Peyer's patch (tissue), 4 donors: Measurements from ENCODE around the gene YWHAE. TPM values are rescaled to one million over a fixed set of nuclear protein-coding genes. Genes with fewer than 3 reads are reported as not detected.
"Not testable (repeated sequence)": the region's sequence is repeated elsewhere in the genome, so short reads cannot be mapped to it uniquely, and the experiment has no call there.

ENCODE experiments used
- DNase-seq, 3 donors: peaks; one replicate each; pipeline ENCODE4 v3.0.0-alpha.2; 2017 to 2019
- H3K27ac ChIP-seq, 4 donors: fragments of 200-600 bp; sonication (generic); one replicate each; pipeline ENCODE4 v1.5.1; 2016 to 2019
- H3K27me3 ChIP-seq, 2 donors: fragments of 200-600 bp; sonication (generic); one replicate each; pipeline ENCODE4 v1.5.1; 2019
- H3K36me3 ChIP-seq, 3 donors: fragments of 200-600 bp; sonication (generic); one replicate each; pipeline ENCODE4 v1.5.1; 2016 to 2019
- H3K4me1 ChIP-seq, 4 donors: fragments of 200-600 bp; sonication (generic); one replicate each; pipeline ENCODE4 v1.5.1; 2016 to 2019
- H3K4me3 ChIP-seq, 4 donors: fragments of 200-600 bp; sonication (generic); 1 replicate in 3 of 4; 2 replicates in 1 of 4; pipeline ENCODE4 v1.5.1; 2016 to 2019; ENCODE audit warnings: mild to moderate bottlenecking in 1 of 4
- H3K9me3 ChIP-seq, 4 donors: fragments of 200-600 bp; sonication (generic); one replicate each; pipeline ENCODE4 v1.5.1; 2016 to 2019; ENCODE audit warnings: mild to moderate bottlenecking in 1 of 4
- POLR2A ChIP-seq, 2 donors: fragments of 450-650 bp; IDR thresholded peaks; one replicate each; pipeline ENCODE4 v1.5.1; 2017; ENCODE audit warnings: antibody characterized with exemption in 2 of 2, mild to moderate bottlenecking in 2 of 2, moderate library complexity in 2 of 2
- total RNA-seq, 4 donors: library from RNA; depleted of rRNA; stranded (reverse); fragments of >200 nt; gene quantifications; one replicate each; pipeline ENCODE4 v1.1.0, GENCODE V29; 2016
- TF ChIP-seq, protein P1 (sequence below), 6 experiments: fragments of 450-650 bp in 4 of 6; fragments of 200-600 bp in 2 of 6; sonication (generic) in 1 of 6; IDR thresholded peaks; one replicate each; pipeline ENCODE4 v1.5.1; 2017 to 2019; ENCODE audit warnings: antibody characterized with exemption in 6 of 6, mild to moderate bottlenecking in 3 of 6, moderate library complexity in 1 of 6

YWHAE gene
- total RNA-seq = 100 to 1,000 TPM; 317 to 474 (median 395) TPM

DNA sequence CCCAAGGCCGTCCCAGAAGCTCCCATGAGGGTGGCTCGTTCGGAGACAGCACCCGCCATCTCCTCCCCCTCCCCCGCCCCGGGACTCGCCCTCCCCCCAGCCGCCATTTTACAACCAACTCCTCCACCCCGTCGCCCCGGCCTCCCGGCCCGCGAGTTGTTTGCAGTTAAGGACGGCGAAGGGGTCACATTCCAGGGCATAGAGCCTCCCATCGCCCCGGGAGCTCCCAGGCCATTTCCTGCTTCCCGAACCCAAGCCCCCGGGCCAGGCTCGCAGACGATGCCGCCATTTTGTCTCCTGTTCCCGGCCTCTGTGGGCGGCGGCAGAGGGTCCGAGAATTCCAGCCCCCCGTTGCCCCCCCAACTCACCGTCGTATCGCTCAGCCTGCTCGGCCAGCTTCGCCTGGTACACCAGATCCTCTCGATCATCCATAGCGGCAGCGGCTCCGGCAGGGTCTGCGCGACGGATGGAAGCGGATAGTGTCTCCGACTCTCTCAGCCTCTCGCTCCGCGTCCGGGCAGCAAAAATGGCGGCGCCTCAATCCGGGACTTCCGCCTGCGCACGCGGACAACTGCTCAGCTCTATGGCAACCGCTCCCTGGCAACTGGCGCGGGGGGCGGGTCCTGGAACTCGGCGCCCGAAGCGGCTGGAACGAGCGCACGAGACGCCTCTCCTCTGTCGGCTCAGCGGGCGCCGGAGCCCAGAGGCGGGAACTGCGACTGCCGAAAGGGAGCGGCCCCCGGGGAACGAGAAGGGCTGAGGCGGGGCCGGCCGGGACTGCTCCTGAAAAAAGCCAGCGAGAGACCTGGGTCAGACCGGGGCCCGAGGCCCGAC is at the start of gene YWHAE:
Gene YWHAE, minus strand, starts transcription at position 544 of the 834 bp plus-strand sequence. Its CDS starts 112 bp downstream, at position 432.
- peak within 1 kb of the TSS; percentile 93 to 97 (median 95) for H3K27ac ChIP-seq
- no peaks in the 10 kb centered on the region for H3K36me3 ChIP-seq
- H3K9me3 ChIP-seq = no peaks in the 10 kb centered on the region
- peak within 1 kb of the TSS; percentile 81 to 97 (median 92) for H3K4me3 ChIP-seq
- H3K4me1 ChIP-seq = peaks cover 0 to 40% (median 0%) of the 10 kb centered on the region in 4 donors
- H3K27me3 ChIP-seq = no peaks in the 10 kb centered on the region
- peak; percentile 96 to 99 (median 98) for DNase-seq
- TF ChIP-seq, protein P1, sequence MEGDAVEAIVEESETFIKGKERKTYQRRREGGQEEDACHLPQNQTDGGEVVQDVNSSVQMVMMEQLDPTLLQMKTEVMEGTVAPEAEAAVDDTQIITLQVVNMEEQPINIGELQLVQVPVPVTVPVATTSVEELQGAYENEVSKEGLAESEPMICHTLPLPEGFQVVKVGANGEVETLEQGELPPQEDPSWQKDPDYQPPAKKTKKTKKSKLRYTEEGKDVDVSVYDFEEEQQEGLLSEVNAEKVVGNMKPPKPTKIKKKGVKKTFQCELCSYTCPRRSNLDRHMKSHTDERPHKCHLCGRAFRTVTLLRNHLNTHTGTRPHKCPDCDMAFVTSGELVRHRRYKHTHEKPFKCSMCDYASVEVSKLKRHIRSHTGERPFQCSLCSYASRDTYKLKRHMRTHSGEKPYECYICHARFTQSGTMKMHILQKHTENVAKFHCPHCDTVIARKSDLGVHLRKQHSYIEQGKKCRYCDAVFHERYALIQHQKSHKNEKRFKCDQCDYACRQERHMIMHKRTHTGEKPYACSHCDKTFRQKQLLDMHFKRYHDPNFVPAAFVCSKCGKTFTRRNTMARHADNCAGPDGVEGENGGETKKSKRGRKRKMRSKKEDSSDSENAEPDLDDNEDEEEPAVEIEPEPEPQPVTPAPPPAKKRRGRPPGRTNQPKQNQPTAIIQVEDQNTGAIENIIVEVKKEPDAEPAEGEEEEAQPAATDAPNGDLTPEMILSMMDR (IDR thresholded peaks at IDR 0.05) = peak in 1 of 6 experiments; percentile 13
- TF ChIP-seq POLR2A (IDR thresholded peaks at IDR 0.05) = peak; percentile 51 to 79

DNA sequence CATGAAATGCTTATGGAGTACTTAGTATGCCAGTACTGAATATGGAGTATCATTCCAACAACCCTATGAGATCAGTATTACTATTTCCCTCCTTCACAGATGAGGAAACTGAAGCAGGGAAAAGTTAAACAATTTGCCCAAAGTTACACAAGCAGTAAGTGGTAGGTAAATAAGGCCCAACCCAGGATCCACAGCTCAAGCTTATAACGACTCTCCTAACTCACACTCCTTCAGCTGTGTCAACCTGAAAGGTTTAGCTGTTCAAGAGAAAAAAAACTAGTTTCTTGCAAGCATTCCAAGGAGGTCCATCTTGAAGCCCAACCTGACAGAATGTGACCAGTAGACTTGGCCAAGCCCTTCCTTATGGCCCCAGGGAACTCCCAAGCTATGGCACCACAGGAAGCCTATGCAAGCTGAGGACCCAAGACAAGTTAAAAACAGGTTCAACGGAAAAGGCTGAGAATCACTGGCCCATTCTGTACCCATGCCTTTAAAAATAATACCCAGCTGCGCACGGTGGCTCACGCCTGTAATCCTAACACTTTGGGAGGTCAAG is 49.5 kb upstream of the YWHAE start:
- H3K4me1 ChIP-seq = peaks cover 0 to 40% (median 3%) of the 10 kb centered on the region in 4 donors
- H3K27ac ChIP-seq = no peak overlapping the region
- H3K27me3 ChIP-seq = no peaks in the 10 kb centered on the region
- peaks cover 0 to 9% (median 0%) of the 10 kb centered on the region in 3 donors for H3K36me3 ChIP-seq
- no peak overlapping the region for H3K4me3 ChIP-seq
- no peak for DNase-seq
- TF ChIP-seq POLR2A (IDR thresholded peaks at IDR 0.05) = no peak
- TF ChIP-seq, protein P1 (IDR thresholded peaks at IDR 0.05) = no peak
- no peaks in the 10 kb centered on the region for H3K9me3 ChIP-seq

DNA sequence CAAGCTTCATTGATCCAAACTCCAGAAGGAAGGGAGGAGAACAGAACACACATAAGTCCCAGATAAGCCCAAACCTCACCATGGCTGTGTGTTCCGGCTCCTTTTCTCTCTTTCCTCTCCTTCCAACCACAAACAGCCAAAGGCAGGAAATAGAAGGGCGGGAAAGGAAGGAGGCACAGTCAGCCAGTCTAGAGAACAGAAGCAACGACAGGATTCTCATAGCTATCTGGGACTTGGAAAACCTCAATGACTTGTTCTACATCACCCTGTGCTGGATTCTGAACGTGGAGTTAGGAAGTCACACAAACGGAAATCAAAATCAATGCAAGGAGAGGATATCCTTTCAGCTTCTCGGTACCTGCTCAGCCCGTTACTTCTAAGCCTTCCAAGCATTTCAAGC is 47.0 kb upstream of the YWHAE start:
- H3K27me3 ChIP-seq = no peaks in the 10 kb centered on the region
- H3K36me3 ChIP-seq = no peaks in the 10 kb centered on the region
- no peak for TF ChIP-seq POLR2A (IDR thresholded peaks at IDR 0.05)
- TF ChIP-seq, protein P1 (IDR thresholded peaks at IDR 0.05) = no peak
- no peaks in the 10 kb centered on the region for H3K9me3 ChIP-seq
- H3K4me1 ChIP-seq = peaks cover 0 to 20% (median 0%) of the 10 kb centered on the region in 4 donors
- no peak overlapping the region for H3K27ac ChIP-seq
- DNase-seq = no peak
- no peak overlapping the region for H3K4me3 ChIP-seq

DNA sequence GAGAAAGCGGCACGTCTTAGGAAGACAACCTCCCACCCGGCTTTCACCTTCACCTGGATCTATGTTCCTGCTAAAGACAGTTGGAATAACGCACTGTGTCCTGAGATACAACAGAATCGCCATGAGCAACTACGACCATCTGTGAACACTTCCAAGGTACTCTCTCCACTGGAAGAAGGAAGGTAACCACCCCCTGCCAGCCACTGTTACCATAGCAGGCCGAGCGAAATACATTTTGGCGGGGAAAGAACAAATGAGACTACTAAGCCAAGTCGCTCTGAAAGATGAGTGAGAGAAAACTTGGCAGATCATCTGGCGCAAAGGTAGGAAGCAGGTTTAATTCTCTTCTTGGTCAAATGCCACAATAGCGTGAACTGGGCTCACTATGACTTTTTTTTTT is 46.2 kb upstream of the YWHAE start:
- DNase-seq = no peak
- Histone ChIP-seq H3K4me3 (no peak overlapping the region), H3K27ac (no peak overlapping the region), H3K36me3 (no peaks in the 10 kb centered on the region), H3K4me1 (peaks cover 0 to 20% (median 0%) of the 10 kb centered on the region in 4 donors), H3K9me3 (no peaks in the 10 kb centered on the region), H3K27me3 (no peaks in the 10 kb centered on the region)
- TF ChIP-seq, protein P1 (IDR thresholded peaks at IDR 0.05) = no peak
- TF ChIP-seq POLR2A (IDR thresholded peaks at IDR 0.05) = no peak

DNA sequence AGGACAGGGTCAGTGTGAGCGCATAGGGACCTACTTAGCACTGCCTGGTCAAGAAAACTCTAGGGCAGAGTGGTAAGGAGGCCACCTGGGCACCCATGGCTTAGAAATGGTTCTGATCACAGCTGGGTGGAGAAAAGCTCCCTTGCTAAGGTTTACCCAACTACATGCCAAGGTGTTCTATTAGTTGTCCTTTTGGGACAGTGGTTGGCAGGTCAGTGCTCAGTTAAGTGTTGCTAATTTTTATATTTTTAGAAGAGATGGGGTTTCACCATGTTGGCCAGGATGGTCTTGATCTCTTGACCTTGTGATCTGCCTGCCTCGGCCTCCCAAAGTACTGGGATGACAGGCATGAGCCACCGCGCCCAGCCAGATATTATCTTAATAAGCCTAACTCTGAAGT is 45.7 kb upstream of the YWHAE start:
- not testable (repeated sequence) for H3K36me3 ChIP-seq, H3K4me3 ChIP-seq, H3K27me3 ChIP-seq, H3K9me3 ChIP-seq, H3K27ac ChIP-seq, DNase-seq
- H3K4me1 ChIP-seq = peaks cover 0 to 20% (median 0%) of the 10 kb centered on the region in 4 donors

DNA sequence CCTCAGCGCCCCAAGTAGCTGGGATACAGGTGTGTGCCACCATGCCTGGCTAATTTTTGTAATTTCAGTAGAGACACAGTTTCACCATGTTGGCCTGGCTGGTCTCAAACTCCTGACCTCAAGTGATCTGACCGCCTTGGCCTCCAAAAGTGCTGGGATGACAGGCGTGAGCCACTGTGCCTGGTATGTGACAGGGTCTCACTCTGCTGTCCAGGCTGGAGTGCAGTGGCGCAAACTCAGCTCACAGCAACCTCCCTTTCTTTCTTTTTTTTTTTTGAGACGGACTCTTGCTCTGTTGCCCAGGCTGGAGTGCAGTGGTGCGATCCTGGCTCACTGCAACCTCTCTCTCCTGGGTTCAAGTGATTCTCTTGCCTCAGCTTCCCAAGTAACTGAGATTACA is 42.7 kb upstream of the YWHAE start:
- H3K4me1 ChIP-seq, H3K9me3 ChIP-seq, H3K36me3 ChIP-seq, DNase-seq, H3K4me3 ChIP-seq, H3K27me3 ChIP-seq, H3K27ac ChIP-seq: not testable (repeated sequence)
